ENCODE measurements around the gene EBLN1. TPM values are rescaled to one million over a fixed set of nuclear protein-coding genes. Genes with fewer than 3 reads are reported as not detected.

The EBLN1 gene
- total RNA-seq, 1 experiment from 2014 or later = not detected

- H3K27me3 Mint-ChIP-seq (ENCODE audit: low read depth) = no peaks in the 10 kb centered on the region
- Histone ChIP-seq H2BK12ac (ENCODE audit: insufficient read length, low read depth, low read length) (no peak overlapping the region), H4K5ac (ENCODE audit: insufficient read length, low read depth, low read length) (no peak overlapping the region), H3K27me3 (ENCODE audit: insufficient read depth, low read length) (no peaks in the 10 kb centered on the region; the same call in 1 of the 2 replicates), H3K56ac (ENCODE audit: insufficient read length, low read depth, low read length) (no peak overlapping the region), H3K4me2 (ENCODE audit: insufficient read depth, insufficient read length, low read length) (no peak overlapping the region), H3K4ac (ENCODE audit: low read depth, low read length) (no peak overlapping the region), H2BK15ac (ENCODE audit: low read depth, low read length) (no peak overlapping the region), H3K9ac (ENCODE audit: extremely low read depth, insufficient read length, low read length) (no peak overlapping the region), H3K14ac (ENCODE audit: insufficient read depth, low read length) (no peak overlapping the region), H2AK5ac (ENCODE audit: insufficient read length, low read length) (no peak overlapping the region), H3K27ac (ENCODE audit: insufficient read length, low read depth, low read length) (no peak overlapping the region), H3K9me3 (ENCODE audit: control insufficient read depth, low read depth, low read length) (no peaks in the 10 kb centered on the region), H3K79me2 (ENCODE audit: insufficient read depth, low read length) (no peaks in the 10 kb centered on the region), H3K79me1 (ENCODE audit: insufficient read depth, low read depth, low read length, poor library complexity, severe bottlenecking) (no peaks in the 10 kb centered on the region), H2AFZ (ENCODE audit: low read length) (no peak overlapping the region), H3K18ac (ENCODE audit: insufficient read length, low read depth, low read length) (no peak overlapping the region), H3K23me2 (ENCODE audit: insufficient read length, low read depth, low read length, poor library complexity, severe bottlenecking) (no peaks in the 10 kb centered on the region), H3T11ph (ENCODE audit: low read length) (no peak overlapping the region), H3K4me1 (ENCODE audit: insufficient read depth, low read length) (no peaks in the 10 kb centered on the region), H2BK5ac (ENCODE audit: insufficient read length, low read length) (no peak overlapping the region), H3K23ac (ENCODE audit: insufficient read length, low read depth, low read length) (no peak overlapping the region), H4K20me1 (ENCODE audit: control insufficient read depth, insufficient read depth, insufficient read length) (no peaks in the 10 kb centered on the region), H4K91ac (ENCODE audit: insufficient read length, low read depth, low read length) (no peak overlapping the region), H4K8ac (replicated peaks; ENCODE audit: insufficient read length, low read depth, low read length) (no peak overlapping the region), H2BK20ac (ENCODE audit: low read depth, low read length, poor library complexity, severe bottlenecking) (no peak overlapping the region), H2BK120ac (ENCODE audit: low read depth, low read length, poor library complexity, severe bottlenecking) (no peak overlapping the region)
- TF ChIP-seq, protein P1, sequence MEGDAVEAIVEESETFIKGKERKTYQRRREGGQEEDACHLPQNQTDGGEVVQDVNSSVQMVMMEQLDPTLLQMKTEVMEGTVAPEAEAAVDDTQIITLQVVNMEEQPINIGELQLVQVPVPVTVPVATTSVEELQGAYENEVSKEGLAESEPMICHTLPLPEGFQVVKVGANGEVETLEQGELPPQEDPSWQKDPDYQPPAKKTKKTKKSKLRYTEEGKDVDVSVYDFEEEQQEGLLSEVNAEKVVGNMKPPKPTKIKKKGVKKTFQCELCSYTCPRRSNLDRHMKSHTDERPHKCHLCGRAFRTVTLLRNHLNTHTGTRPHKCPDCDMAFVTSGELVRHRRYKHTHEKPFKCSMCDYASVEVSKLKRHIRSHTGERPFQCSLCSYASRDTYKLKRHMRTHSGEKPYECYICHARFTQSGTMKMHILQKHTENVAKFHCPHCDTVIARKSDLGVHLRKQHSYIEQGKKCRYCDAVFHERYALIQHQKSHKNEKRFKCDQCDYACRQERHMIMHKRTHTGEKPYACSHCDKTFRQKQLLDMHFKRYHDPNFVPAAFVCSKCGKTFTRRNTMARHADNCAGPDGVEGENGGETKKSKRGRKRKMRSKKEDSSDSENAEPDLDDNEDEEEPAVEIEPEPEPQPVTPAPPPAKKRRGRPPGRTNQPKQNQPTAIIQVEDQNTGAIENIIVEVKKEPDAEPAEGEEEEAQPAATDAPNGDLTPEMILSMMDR (conservative IDR thresholded peaks at IDR 0.05) = no peak
- H3K4me1 Mint-ChIP-seq = peaks cover 9 to 12% of the 10 kb centered on the region in 2 experiments
- no peaks in the 10 kb centered on the region for H3K36me3 Mint-ChIP-seq (ENCODE audit: insufficient read depth in 1 of 3, low read depth in 3 of 3)
- DNase-seq = no peak
- no peak overlapping the region for H3K4me3 Mint-ChIP-seq
- WGBS (ENCODE audit: extremely low coverage, insufficient read length, low lambda C conversion rate) = no CpG with 5 or more reads among the region's 5 CpGs
- no peaks in the 10 kb centered on the region for H3K9me3 Mint-ChIP-seq
- H3K27ac Mint-ChIP-seq = no peak overlapping the region
These were observed 7.5 kb downstream of the EBLN1 start for GRCh38 chr10:22210267-22210666.

Measured in H9 (cell line).